Fibroblast of peridontal ligament (primary cell): ENCODE results near the gene PARL.
"Not testable (repeated sequence)": the region's sequence is repeated elsewhere in the genome, so short reads cannot be mapped to it uniquely, and the experiment has no call there.

Experiments
- DNase-seq: peaks from one replicate; pipeline ENCODE4 v3.0.0-alpha.2; 2010; ENCODE audit errors: extremely low read depth

The PARL gene

DNA sequence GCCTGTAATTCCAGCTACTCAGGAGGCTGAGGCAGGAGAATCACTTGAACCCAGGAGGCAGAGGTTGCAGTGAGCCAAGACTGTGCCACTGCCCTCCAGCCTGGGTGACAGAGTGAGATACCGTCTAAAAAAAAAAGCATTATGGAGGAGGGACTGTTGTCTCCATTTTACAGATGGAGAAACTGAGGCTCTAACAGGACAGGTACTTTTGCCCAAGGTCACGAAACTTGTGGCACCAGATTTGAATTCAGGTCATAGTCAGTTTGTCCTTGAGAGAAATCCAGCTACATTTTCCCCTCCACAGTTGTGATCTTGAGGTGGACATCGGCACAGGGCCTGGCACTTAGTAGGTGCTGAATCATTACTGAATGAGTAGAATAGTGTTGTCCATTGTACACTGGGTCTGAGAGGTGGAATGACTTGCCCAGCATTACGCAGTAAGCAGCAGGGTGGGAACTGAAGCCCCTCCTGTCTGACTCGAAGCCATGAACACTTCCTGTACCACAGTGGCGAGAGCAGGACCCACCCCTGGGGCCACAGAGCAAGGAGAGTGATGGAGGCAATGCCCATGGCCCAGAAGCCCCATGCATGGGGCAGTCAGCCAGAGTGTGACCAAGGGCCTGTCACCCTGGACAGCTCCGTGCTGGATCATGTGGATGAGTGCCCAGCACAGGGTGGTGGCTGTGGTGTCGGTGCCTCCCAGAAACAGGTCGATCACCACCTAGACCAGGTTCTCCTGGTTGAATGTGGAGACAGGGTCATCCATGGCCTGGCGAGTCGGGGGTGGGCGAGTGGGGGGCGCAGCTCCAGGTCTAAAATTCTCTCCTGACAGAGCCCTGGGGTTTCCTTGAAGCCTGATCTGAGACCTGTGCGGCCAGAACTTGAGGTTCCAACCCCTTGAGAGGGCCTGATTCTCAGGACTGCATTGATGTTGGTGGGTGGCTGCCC is 20.4 kb upstream of the PARL start:
- no peak for DNase-seq

DNA sequence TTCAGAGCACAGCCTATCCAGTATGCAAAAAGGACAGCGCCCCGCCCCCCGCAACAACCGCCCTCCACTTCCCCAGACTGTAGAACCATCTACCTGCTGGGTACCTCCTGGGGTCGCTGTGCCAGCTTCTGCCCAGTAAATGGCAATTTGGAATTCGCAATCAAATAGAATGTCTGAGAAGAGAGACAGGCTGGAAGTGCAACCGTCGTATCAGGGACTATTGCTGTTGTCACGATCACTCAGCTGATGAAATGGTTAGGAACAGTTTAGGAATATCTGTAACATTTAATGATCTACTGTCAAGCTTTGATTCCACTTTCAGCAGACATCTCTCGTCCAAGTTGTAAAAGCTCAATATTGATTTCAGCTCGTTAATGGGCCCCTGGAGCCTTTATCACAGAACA is 13.3 kb upstream of the PARL start:
- DNase-seq, result no peak

DNA sequence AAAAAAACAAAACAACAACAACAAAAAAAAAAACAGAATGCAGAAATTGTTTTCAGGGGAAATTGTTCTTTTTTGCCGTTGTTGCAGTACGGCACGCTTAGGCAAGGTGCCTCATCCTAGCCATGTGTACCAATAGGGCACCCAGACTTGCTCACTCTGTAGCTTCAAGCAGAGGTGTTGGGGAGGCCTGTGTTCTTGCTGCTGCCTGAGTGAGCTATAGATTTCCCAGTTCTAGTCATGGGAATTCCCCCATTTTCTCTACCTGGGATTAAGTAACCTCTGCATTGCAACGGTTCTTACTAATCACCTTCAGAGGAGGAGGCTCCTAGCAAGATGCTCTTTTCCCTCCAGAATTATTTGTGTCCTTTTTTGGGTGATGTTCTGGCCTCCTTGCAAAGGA is 12.9 kb upstream of the PARL start:
- DNase-seq, result no peak

DNA sequence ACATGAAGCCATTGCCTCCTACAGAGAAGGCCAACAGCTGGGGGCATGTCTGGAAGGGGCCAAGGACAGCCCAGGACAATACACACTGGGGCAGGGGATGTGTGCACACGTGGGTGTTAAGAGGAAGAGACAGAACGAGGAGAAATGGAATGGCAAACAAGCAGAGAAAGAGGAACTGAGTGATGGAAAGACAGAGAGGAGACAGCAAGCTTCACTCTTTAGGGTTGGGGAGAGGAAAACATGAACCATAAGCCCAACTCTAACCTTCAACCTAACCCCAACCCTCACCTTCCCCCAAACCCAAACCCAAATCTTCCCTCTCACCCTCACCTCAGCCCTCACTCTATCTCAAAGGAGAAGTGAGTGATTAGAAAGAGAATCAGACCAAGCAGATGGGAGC is 11.9 kb upstream of the PARL start:
- DNase-seq, result no peak

DNA sequence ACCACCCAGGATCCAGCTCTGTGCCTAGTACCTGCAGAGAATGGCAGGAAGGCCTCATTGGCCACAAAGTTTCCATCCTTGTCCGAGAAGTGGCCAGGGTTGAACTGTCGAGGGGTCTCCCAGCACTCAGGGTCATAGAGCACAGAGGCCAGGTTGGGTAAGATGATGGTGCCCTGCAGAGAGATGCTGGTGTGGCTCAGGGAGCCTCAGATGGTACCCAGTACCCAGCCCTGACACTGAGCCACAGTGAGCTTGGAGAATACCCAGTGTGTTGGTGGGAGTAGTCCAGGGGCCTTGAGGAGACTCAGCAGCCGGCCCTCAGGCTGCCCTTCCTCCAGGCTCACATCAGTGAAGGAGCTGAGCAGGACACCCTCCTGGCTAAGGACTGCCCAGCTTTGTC is 11.5 kb upstream of the PARL start:
- no peak for DNase-seq

DNA sequence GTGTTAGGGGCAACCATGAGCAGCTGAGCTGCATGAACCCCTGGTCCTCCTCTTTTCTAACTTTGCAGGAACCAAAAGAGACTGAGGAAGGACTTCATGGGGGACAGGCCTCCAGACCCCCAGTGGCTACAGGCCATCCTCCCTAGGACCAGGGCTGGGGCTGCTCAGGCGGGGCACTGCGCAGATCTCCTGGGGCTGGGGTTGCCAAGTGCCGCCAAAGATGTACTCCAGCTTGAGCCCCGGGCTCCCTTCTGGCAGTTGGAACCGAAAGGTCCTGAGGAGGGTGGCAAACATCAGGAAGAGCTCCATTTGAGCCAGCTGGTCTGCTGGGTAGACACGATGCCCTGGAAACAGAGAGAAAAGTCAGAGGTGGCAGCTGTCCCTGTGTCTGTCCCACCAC is 11.1 kb upstream of the PARL start:
- no peak for DNase-seq

DNA sequence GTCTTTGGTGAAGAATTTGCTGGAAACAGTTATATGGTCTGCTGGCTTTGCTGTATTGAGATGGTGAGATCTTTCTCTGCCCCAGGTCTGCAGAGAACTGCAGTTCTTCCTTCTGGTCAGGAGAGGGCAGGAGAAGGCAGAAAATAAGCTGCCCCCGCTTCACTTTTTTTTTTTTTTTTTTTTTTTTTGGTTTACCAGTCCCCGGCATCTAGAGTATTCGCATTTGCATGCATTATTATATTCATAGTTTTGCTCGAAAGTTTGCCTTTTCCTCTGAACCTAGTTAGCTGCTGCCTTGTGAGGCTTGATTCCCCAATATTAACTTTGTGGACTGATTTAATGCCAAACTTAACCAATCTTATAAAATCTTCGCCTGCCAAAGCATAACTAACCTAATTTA is 10.6 kb upstream of the PARL start:
- DNase-seq, result peak; percentile 70

DNA sequence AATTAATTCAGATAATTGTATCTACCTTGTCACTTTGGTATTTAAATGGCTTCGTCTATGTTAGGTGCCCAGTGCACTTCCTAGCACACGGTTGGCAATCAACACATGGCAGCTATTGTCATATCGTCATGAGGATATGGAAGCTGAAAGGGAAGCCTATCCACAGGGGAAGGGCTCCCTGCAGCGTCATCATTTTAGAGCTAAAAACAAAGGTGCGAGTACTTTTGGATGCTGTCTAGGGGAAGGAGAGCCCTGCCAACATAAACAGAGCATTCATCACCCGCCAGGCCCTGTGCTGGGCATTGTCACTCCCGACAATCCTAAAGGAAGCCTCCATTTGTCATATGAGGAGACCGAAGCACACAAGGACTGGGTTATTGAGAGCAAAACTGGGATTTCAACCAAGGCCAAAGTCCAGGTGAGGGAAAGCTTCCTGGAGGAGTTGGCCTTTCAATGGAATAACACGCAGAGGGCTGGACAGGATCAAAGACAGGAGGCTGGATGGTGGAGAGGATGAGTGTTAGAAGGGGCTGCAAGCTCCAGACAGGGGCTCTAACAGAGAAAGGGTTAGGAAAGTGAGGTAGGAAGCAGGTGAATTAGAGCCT is 8.0 kb upstream of the PARL start:
- no peak for DNase-seq

DNA sequence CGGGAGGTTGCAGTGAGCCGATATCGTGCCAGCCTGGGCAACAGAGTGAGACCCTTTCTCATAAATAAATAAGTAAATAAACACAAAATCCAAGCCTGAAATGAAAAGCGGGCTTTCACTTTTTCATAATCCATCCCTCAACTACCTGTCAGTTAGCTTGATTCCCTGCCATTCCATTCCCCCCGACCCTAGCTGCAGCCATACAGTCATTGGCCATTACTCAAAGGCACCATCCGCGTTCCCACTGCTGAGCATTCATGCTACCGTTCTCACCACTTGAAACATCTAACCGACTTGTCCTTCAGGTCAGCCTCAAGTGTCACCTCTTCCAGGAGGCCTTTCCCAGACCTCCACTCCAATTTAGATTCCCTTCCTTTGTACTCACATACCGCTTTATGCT is 1.1 kb upstream of the PARL start:
- DNase-seq, result no peak

DNA sequence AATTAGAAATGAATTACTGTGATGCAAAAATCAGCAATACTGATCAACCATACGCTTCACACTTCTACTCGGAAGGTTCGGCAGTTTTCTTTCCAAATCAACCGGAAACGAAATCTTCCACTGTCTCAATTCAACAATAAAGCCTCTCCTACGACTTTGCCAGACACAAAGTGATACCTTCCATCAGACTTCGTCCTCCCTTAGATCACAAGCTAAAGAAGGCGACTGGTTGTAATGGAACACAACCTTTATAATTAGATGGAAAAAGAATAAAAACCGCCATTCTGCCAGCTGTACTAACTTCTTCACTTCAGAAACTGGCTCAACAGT is 618 bp downstream of the PARL start:
- peak; percentile 7 for DNase-seq

DNA sequence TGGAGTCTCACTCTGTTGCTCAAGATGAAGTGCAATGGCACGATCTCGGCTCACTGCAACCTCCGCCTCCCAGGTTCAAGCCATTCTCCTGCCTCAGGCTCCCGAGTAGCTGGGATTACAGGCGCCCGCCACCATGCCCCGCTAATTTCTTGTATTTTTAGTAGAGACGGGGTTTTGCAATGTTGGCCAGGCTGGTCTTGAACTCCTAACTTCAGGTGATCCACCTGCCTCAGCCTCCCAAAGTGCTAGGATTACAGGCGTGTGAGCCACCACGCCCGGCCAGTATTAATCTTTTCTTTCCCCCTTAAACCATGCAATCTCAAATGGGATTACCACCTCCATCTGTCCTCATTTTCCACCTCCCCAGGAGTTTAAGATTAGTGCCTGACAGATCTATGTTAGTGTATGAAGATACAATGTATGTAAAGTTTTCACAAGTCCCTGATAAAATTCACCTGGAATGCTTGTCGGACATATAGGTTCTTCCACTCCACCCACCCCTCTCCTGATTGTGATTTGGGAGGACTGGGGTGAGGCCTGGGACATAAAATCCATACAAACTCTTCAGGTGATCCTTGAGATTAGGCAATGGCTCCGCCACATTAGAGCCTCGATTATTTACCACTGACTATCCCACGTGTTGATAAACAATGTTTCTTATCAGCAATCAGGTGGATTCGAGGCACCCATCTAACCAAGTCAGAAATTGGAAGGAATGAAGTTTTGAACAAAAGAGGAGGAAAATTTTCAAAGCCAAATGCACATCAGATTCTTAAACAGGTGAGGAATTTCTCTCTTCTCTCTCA is 1.2 kb downstream of the PARL start:
- no peak for DNase-seq

DNA sequence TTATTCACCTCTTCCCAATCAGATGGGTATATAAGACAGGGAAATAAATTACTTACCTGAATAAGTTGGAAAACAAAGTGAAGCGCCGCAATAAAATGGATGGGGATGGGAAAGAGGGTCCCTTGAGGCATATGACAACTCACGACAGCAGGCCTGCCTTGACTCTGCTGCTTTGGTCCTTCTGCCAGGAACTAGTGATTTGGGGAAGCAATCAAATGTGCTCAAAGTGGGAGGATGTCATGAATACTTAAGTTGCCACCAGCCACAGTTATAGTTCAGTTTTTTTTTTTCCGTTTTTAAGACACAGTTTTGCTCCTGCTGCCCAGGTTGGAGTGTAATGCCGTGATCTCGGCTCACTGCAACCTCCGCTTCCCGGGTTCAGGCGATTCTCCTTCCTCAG is 4.6 kb downstream of the PARL start:
- DNase-seq, result no peak

DNA sequence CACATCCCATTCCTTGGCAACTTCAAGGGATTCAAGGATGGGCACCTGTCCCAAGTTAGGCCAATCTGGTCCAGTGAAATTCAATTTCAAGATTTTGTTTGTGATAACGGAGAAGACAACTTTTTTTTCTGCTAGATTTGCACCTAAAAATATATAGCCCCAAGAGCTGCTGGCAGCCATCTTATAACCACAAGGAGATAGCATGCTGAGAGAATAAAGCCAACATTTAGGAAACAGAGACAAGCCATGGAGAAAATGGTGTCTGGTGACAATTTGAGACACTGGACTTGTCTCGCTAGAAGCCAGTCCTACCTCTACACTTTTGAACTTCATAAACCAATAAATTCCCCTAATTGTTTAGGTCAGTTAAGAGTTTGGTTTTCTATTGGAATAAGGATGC is 5.4 kb downstream of the PARL start:
- DNase-seq, result no peak

DNA sequence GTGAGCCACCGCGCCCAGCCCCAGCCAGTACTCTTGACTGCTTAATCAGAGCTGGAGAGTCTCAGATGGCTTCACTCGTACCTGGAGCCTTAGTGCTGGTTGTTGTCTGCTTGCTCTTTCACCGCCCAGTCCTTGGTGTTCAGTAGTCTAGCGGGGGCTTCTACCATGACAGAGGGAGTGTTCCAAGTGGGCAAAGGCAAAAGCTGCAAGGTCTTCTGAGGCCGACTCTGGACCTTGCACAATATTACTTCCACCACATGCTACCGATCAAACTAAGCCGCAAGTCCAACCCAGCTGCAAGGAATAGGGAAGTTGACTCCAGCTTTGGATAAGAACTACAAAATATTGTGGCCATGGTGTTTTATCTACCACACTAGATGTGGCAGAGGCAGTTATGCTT is 6.6 kb downstream of the PARL start:
- DNase-seq, result no peak

DNA sequence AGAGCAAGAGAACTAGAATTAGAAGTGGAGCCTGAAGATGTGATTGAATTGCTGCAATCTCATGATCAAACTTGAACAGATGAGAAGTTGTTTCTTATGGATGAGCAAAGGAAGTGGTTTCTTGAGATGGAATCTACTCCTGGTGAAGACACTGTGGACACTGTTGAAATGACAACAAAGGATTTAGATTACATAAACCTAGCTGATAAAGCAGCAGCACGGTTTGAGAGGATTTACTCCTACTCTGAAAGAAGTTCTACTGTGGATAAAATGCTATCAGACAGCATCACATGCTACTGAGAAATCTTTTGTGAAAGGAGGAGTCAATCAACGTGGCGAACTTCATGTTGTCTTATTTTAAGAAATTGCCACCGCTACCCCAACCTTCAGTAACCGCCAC is 7.5 kb downstream of the PARL start:
- DNase-seq, result not testable (repeated sequence)

DNA sequence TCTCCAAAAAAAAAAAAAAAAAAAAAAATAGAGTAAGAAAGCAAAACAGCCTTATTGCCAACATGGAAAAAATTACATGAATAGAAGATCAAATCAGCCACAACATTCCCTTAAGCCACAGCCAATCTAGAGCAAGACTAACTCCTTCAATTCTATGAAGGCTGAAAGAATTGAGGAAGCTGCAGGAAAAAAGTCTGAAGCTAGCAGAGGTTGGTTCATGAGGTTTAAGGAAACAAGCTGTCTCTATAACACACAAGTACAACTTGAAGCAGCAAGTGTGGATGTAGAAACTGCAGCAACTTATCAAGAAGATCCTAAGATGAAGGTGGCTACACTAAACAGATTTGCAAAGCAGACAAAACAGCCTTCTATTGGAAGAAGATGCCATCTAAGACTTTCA is 9.3 kb downstream of the PARL start:
- no peak for DNase-seq

DNA sequence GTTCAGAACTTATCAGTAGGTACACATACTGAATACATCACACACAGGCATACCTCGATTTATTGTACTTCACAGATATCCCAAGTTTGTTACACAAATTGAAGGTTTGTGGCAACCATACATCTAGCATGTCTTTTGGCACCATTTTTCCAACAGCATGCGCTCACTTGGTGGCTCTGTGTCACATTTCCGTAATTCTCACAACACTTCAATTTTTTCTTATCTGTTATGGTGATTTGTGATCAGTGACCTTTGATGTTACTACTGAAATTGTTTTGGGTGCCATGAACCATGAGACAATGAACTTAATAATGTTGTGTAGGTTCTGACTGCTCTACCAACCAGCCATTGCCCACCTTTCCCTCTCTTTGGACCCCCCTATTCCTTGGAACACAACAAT is 10.8 kb downstream of the PARL start:
- DNase-seq, result no peak

DNA sequence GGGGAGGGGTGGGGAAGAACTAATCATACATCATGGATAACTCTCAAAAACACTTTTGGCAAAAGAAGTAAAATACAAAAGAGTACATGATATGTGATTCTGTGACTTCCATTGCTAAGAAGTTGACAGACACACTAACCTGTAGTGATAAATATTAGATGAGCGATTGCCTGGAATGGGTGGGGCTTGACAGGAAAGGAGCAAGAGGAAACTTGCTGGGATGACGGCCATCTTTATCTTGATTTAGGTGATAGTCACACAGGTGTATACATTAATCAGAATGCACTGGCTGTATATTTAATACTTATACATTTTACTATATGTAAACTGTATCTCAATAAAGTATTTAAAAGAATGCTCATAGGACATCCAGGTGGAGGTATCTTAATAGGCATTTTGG is 13.1 kb downstream of the PARL start:
- DNase-seq, result no peak

DNA sequence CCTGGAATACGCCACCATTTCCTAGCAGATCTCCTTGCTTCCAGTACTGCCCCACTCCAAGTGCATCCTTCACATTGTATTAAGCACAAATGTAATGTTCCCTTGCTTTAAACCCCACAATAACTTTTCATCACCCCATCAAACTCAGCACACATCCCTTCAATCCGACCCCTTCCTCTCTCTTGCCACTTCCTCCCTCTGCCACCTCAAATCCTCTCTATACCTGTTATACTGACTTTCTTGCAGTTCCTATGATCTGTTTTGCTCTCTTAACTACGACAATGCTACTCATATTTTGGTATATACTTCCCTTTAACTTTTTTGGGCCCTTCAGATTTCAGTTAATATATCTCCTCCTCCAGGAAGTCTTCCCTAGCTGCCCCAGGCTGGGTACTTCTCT is 14.1 kb downstream of the PARL start:
- DNase-seq, result no peak

DNA sequence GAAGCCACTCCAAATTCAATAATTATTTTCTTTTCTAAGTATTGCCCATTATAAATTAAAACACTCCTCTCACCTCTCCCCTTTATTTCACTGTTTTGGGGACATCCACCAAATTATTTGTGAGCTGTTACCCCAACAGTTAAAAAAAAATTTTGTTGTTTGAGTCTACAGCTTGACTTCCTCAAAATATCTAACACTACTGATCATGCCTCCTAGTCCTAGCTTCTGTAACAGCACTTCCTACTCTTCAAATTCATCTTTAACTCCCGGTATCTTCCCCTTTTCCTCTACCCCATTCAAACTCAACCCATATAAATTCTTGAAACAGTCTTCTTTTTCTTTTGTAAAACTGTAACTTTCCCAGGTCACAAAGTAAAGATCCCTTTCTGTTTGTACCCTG is 15.9 kb downstream of the PARL start:
- no peak for DNase-seq

DNA sequence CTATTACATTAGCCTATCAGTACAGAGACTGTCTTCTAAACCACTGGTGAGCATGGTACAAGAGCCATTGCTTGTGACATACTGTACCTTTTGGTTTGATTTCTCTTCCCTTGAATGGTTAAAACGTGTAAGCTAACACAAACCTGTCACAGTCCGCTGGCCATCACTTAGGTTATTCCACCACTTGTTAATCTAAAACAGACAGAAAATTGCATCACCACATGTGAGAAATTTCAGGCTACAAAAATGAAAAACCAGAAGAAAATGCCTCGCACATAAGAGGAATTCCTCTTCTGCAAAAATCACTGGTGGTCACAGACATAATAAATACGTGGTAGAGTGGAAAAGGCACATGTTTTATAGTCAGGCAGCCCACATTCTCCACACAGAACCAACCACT is 22.1 kb downstream of the PARL start:
- DNase-seq, result peak; percentile 33

DNA sequence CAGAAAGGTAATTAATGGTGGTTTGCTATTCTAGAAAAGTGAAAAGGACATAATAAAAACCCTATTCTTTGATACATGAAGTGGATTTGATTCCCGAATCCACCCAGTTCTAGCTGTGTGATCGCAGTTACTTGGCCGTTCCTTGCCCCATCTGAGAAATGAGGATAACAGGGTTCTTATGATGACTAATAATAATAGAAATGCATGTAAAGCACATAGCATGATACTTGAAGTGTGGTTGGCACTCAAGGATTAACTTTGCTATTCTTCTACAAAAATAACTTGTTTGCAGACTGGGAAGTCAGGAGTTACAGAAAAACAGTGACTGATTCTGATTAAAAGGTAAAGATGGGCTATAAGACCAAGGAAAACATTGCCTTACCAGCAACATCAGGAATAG is 26.8 kb downstream of the PARL start:
- no peak for DNase-seq
